ENCODE measurements around the gene NLGN4X.

Gene NLGN4X

DNA sequence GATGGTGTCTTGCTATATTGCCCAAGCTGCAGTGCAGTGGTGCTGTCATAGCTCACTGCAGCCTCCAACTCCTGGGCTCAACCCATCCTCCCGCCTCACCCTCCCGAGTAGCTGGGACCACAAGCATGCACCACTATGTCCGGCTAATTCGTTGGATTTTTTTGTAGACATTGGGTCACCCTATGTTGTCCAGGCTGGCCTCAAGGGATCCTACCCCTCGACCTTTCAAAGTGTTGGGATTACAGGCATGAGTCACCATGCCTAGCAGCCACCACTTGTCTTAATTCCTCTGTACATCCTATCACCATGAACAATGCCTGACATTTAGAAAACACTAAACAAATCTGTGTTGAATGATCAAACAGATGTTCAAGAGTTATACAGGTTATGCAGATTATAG, 76.7 kb downstream of the NLGN4X start:
- no peak for DNase-seq (ENCODE audit: low spot score)

DNA sequence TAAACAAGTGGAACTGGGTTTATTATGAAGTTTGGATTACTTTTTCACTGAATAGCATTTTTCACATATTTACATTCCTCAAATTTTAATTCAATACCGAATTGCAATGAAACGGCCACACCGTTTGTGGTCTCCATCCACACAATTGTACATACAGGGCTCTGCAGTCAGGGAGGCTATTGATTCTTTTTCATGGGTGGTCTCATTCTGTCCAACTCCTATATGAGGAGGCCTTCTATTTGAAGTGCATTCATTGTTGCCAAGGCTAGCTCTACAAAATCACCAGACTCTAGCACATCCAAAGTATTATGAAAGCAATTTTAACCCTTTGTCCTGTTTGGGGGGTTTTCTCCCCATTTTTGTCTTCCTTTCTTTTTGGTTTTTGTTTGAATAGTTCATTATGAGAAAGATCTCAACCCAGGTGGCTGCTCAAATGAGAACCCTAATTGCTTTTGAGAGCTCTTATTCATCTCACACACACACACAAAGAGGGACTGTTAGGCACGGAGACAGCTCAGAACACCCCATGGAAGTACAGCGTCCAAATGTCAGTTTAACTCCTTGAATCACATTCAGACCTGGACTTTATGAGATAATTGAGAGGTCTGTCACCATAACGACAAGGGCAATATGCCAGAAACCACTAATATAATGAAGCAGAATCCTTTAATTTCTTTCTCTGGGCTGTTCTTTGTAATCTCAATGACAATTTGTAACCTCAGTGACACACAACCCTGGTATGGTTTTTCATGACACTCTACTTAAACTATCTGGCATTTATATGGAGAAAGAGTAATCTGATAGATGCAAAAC, 79.4 kb downstream of the NLGN4X start:
- no peak for DNase-seq (ENCODE audit: low spot score)

DNA sequence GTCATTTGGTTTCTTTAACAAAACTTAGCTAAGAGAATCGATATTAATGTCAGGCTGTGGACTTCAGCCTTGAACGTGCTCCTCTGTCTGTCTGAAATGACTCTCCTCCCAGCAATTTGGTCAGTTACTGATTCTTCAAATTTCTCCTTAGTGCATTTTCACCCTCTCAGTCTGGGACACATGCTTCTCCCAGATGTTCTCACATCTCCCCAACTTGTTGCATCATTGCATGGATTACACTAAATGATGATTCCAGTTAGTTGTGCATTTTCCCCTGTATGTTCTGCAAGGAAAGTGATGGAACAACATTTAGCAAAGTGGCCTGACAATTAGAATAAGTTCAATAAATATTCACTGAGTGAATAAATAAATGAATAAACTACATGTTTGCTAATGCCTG, 94.4 kb downstream of the NLGN4X start:
- no peak for DNase-seq (ENCODE audit: low spot score)

DNA sequence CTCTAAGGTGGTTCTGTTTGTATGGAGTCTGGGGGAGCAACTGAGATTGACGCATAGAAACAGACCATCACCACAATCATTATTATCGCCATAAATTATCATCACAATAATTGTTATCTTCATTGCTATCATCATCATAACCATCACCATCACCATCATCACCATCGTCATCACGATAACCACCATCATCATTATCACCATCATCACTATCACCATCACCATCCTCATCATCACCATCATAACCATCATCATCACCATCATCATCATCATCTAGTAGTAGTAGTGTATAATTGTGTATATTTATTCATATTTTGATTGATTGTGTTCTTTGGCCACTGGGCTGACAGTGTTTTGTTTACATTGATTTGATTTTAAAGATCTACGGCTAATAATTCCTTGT, 95.7 kb downstream of the NLGN4X start:
- DNase-seq (ENCODE audit: low spot score), result no peak

DNA sequence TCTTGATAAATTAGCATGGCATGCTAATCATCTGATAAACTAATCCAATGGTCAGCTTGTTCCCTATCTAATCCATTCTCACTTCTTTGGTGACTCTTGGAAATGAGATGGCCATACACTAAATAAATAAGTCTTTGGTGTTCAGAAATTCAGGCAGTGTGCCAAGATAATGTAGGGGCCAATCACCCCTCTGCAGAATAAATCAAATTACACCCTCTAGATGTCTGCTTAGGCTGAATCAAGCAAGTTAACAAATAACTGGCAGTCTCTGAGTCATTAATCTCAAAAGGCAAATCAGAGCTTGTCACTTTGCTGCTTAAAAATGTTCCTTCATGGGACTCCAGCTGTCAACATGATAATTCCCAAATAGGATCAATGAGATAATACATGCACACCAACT, 97.4 kb downstream of the NLGN4X start:
- DNase-seq (ENCODE audit: low spot score), result no peak

DNA sequence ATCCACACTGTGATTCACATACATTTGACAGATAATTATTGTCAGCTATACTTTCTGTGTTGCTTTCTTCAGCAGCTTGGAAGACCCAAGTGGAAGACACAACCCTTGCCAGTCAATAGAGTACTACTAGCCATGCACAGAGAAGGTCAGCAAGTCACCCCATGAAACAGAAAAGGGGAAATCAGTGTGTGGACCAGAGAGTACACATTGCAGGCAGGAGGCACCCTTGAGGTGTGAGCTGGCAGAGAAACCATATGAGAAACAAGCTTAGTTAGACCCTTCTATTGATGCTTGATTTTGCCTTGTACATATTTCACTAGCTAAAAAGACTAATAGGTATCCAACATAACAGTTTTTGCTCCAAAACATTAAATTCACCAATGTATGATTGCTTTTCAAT, 99.5 kb downstream of the NLGN4X start:
- DNase-seq (ENCODE audit: low spot score), result no peak

DNA sequence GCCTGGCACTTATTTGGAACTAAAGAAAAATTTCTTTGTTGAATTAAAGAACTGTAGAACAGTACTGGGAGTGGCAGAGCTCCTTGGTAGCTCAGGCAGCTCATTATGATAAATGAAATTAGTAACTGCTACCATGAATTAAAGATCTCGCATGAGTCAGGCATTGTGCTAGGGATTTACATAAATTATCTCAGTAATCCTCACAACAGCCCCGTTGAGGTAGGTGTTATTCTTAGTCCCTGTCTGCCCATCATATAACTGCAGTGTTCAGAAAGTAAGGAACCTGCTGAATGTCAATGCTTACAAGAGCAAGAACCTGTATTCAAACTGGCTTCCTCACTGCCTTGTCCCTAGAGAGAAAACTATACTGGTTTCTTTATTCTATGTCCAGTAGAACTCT, 108.3 kb downstream of the NLGN4X start:
- no peak for DNase-seq (ENCODE audit: low spot score)

DNA sequence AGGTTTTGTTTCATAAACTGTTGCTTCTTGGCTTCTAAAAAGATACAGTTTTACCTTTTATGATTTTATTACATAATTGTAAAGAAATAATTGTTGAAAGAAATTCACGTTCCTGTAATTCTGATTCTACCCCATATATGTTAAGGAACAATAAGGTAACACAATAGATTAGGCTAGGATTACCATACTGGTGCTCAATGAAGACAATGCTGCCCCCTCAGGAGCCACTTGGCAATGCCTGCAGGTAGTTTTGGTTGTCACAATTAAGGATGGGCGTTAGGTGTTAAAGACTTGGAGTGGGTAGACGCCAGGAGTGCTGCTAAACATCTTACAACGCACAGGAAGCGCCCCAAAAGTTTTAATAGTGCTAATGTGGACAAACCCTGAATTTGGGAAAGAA, 133.2 kb downstream of the NLGN4X start:
- DNase-seq (ENCODE audit: low spot score), result no peak

DNA sequence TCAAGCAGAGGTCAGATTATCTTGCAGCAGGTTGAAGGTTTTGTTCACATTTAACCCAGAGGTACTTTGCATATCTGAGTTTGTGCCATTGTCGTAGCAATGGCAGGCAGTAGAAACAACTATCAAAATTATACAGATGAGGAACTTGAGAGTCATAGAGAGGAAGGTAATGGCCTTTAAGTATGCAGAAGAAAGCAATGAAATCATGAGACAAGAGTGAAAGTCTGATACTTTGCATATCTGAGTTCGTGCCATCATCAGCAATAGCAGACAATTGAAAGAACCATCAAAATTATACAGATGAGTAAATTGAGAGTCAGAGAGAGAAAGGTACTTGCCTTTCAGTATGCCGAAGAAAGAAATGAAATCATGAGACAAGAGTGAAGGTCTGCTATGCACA, 154.1 kb downstream of the NLGN4X start:
- DNase-seq (ENCODE audit: low spot score), result no peak

DNA sequence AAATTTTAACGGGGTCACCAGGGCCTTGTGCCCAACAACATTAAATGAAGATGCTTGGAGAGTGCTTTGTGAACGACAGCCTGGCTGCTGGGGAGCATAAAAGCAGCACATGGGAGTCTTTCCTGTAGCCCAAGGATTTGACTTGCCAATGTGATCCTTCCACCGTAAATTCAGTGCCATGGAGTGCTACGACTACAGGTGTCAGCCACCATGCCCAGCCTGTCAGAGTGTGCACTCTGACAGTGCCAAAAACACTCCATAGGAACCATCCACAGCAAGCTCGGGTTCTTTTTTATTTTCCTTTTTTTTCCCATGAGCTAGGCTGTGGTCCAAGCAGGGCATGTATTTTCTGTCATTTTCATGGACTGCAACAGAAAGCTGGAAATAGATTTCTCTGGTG, 156.9 kb downstream of the NLGN4X start:
- DNase-seq (ENCODE audit: low spot score), result no peak

DNA sequence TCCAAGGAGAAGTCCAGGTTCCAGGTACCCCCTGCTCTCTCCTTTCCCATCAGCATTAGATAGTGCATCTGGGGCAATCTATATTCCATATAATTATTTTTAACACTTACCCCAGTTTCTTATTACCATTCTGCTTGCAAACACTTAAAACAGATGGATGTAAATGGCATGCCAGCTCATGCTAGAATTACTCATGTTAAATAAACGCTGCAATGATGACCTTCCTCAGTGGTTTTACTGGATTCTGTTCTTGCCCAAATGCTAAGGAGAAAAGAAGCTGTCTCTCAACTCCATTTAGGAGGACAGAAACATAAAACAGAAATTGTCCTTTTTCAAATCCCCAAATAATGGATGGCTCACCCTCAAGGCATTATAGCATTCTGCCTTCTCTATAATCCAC, 161.1 kb downstream of the NLGN4X start:
- DNase-seq (ENCODE audit: low spot score), result no peak

DNA sequence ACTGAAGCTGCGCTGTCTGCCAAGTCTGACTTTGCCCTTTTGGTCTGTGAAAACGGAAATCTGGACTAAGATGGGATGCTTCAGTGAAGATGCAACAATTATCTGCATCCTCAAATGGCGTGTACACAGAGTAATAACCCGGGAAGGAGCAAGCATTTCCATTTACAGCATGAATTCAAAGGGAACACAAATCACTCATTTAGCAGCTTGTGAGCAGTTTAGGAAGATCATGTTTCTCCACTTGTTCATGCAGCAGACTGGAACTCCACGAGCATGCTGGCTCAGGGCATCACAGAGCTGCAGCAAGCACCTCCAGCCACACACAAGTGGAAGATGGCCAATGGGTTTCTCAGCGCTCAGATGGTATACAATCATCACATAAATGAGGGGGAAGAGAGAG, 175.5 kb downstream of the NLGN4X start:
- no peak for DNase-seq (ENCODE audit: low spot score)

DNA sequence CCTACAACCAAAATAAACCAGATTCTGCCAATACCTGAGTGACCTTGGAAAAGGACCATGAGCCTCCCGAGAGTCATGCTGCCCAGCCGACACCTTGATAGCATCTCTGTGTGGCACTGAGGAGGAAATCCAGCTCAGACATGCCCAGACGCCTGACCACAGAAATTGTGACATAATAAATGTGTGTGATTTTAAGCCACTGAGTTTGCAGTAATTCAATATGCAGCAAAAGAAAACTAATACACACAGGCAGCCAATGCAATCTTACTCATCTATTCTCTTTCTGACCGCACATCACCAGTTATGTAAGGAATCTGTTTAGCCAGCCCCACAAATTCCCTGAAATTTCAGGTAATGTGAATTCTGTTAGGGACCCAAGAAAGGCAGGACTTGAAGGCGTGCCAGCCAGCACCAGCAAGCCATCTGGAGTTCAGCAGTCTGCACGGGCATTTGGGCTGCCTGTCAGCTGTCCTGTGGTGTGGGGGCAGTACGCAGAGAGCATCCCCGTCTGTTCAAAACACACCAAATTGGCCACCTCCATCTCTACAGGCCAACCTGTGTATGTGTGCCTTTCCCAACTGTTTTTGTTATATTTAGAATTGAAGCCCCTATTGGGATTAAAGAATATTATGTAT, 176.4 kb downstream of the NLGN4X start:
- DNase-seq (ENCODE audit: low spot score), result no peak

DNA sequence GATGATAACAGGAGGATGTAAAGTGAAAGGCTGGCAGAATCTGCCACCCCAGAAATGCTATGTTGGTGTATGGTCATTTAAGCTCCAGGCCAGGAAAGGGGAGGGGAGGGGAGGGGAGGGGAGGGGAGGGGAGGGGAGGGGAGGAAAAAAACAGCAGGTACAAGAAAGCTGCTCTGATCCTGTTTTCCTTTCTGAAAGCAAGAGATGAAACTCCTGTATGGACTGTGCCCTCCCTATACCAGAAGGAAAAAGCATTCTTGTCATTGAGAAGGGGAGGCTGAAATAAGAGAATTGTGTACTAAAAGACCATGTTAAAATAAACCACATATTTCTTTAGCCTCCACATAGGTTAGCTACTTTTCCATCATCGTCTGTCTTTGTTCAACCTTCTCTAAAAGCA, 179.5 kb downstream of the NLGN4X start:
- DNase-seq (ENCODE audit: low spot score), result no peak

DNA sequence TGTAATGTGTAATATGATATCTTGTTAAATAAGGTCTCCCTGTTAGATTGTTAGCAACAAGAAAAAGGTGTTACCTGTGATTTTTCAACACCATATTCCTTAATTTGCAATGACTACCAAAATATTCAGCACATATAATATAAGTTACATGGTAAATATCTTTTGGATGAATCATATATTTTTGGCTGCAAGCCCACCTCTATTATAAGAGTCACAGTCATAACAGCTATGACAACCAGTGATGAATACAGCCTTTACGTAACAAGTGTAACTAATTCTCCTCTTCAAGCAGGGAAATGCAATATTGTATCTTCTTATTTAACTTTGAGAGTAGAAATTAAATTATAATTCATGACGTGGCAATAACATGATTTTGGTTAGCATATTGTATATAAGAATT, 187.0 kb downstream of the NLGN4X start:
- no peak for DNase-seq (ENCODE audit: low spot score)

DNA sequence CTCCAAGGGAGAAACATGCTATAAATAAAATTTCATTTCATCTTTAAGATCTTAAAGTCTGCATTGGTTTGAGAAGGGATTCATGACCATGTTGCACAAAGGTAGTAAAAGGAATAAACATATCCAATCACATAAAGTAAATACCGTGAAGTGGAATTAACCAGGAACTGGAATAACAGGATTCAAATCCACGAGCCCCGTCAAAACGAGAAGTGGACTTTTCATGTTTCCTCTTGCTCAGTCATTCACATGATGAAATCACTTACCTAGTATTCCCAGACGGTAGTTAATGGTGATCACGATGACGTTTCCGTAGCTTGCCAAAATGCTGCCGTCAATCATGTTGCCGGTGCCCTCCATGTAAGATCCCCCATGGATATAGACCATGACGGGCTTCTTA, 199.7 kb downstream of the NLGN4X start:
- DNase-seq (ENCODE audit: low spot score), result no peak

DNA sequence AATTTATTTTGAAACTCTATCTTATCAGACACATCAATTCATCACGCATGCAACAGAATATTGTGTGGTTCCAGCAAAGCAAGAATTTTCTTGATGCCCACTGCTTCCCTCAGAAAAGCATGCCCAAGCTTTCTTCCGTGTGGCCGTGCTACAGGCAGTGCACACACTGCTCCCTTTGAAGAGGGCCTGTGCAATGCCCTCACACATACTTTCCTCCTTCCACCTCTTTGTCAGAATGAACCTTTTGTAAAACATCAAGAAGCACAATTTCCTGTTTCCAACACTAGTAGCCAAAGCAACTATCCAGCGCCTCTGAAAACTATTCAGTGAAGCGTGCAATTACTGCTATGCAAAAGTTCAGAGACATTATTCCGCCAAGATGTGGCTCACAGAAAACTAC, 201.7 kb downstream of the NLGN4X start:
- DNase-seq (ENCODE audit: low spot score), result no peak

DNA sequence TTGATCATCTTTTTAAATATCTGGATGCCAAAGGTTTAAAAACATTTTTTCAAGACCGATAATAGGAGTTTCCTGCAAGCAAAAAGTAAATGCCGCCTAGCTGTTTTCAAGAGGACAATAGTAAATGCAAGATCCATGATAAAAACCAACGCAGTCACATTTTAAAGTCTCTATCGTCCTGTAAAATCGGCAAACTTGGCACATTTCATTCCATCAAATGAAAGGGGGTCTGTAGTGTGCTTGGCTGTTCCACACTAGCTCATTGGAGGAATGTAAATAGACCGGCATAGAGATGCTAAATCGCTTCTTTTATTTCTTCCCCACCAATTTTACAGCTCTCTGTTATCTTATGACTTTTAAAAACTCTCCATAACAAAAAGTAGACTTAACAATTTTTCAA, 202.2 kb downstream of the NLGN4X start:
- no peak for DNase-seq (ENCODE audit: low spot score)

DNA sequence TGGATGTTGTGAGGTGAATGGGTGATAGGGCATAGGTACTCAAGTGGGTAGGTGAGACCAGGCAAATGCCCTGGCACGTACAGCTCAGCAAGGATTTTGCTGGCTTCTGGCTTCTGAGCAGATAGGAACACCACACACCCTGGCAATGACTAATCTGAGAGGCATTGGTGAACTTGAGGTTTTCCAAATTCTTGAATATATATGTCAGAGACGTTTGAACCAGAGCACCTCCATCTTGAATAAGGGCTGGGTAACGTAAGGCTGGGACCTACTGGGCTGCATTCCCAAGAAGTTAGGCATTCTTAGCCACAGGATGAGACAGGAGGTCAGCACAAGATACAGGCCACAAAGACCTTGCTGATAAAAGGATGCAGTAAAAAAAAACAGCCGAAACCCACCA, 204.5 kb downstream of the NLGN4X start:
- no peak for DNase-seq (ENCODE audit: low spot score)

DNA sequence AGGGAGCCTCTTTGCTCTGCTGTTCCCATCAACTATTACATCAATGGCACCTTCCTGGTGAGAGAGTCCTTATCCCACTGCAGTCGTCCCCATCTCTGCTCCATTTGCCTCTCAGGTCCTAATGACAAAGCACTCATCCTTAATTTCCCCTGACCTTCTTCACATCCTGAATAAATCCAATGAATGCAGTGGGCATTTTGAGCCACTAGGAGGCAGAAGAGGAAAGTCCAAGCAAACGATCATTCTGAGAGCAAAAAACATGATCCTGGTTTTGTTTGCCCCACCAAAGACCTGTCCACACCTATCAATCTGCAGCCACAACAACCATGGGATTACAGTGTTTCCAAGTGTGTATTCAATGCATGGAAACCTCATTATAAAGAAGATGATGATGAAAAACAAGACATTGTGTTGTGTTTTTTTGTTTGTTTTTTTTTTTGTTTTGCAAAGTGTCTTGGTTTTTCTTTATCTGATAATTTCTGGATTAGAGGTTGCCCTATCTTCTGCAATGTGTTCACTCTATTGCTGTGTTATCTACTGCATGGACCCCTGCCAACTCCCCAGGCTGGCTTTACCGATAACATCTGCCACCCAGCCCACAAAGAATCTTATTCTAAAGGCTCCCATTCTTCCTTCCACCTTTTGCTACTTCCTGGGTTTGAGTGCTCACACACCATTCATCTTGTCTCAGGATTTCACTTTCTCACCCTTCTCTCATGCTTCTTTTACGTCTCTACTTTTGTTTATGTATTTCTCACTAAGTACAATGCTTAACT, 207.2 kb downstream of the NLGN4X start:
- no peak for DNase-seq (ENCODE audit: low spot score)

DNA sequence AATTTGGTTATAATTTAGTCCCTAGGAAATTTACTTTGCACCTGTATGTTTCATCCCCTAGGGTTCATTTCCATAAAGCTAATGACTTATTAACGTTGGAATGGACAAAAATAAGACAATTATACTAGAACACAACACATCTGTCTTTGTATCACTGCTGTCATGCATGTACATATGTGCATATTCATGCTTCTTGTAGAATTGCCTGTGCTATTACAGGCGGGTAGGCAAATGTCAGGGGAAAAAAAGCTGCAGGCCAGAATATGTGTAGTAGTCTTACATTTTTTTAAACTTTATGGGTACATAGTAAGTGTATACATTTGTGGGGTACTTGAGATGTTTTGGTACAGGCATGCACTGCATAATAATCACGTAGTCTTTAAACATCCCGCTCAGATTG, 209.6 kb downstream of the NLGN4X start:
- no peak for DNase-seq (ENCODE audit: low spot score)

DNA sequence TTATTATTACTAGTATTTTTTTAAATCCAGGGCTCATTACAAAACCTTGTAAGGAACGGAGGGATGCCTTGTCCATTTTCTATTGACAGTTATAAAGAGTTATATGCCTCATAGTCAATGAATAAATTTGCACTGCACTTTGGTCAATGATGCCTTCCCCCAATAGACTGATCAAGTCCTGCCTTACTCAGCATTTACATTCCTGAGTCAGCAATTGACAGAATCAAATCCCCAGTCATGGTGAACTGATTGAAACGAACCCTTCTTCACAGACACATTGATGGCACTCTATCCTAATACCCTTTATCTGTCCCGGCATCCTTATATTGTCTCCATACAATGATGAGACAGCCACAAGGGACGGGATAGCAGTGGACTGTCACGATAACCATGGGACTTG, 213.2 kb downstream of the NLGN4X start:
- DNase-seq (ENCODE audit: low spot score), result no peak

DNA sequence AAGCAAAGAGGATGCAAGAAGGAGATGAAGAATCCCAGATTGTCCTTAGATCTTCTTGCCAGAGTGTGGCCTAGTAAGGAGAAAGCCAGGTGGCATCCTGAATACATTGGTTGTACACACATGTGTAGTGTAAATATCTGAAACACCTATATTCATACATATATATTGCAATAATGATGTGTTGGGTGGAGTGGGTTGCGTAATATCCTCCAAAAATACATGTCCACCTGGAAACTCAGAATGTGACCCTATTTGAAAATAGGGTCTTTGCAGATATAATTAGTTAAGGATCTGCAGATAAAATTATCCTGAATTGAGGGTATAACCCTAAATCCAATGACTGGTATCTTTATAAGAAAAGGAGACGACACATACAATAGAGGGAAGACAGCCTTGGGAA, 216.3 kb downstream of the NLGN4X start:
- DNase-seq (ENCODE audit: low spot score), result no peak
